Neural cell (in vitro differentiated cells): Measurements from ENCODE around the gene CPNE6. TPM values are rescaled to one million over a fixed set of nuclear protein-coding genes. Genes with fewer than 3 reads are reported as not detected.

ENCODE experiments used
- H2AFZ ChIP-seq: fragments of 200-600, 300-800 bp; sonication (generic), shearing (Covaris generic); 2 replicates; pipeline ENCODE4 v1.6.0; 2014; ENCODE audit warnings: low read depth, mild to moderate bottlenecking, antibody characterized with exemption, low read length, moderate library complexity
- H3F3A ChIP-seq: fragments of 200-600 bp; shearing (Covaris generic); 2 replicates; pipeline ENCODE4 v1.6.1; 2016; ENCODE audit warnings: mild to moderate bottlenecking, moderate library complexity, mixed read lengths, antibody characterized with exemption, low read length; ENCODE audit not compliant: insufficient read depth, poor library complexity, severe bottlenecking
- H3K27ac ChIP-seq: fragments of 200-600, 300-800 bp; sonication (generic), shearing (Covaris generic); 2 replicates; pipeline ENCODE4 v1.5.1; 2014; ENCODE audit warnings: mild to moderate bottlenecking, low read length, moderate library complexity
- H3K27me3 ChIP-seq: fragments of 300-800, 200-600 bp; sonication (generic), shearing (Covaris generic); 2 replicates; pipeline ENCODE4 v1.6.0; 2014; ENCODE audit warnings: mild to moderate bottlenecking, low read depth, low read length, moderate library complexity; ENCODE audit not compliant: insufficient read depth
- H3K36me3 ChIP-seq: fragments of 300-800, 200-600 bp; sonication (generic), shearing (Covaris generic); 2 replicates; pipeline ENCODE4 v1.5.1; 2014; ENCODE audit warnings: mild to moderate bottlenecking, antibody characterized with exemption, low read length, moderate library complexity; ENCODE audit not compliant: insufficient read depth
- H3K4me2 ChIP-seq: fragments of 300-800, 200-600 bp; sonication (generic), shearing (Covaris generic); 2 replicates; pipeline ENCODE4 v1.6.0; 2014; ENCODE audit warnings: mild to moderate bottlenecking, low read length
- H3K4me3 ChIP-seq: fragments of 300-800, 200-600 bp; sonication (generic), shearing (Covaris generic); 2 replicates; pipeline ENCODE4 v1.5.1; 2014; ENCODE audit warnings: mild to moderate bottlenecking, low read length, moderate library complexity
- H3K79me2 ChIP-seq: fragments of 200-600 bp; shearing (Covaris generic); replicated peaks from 2 replicates; pipeline ENCODE4 v1.6.0; 2014; ENCODE audit warnings: mild to moderate bottlenecking, low read length, moderate library complexity; ENCODE audit not compliant: insufficient read depth
- H3K9ac ChIP-seq: fragments of 300-800, 200-600 bp; sonication (generic), shearing (Covaris generic); 2 replicates; pipeline ENCODE4 v1.6.1; 2016; ENCODE audit warnings: mild to moderate bottlenecking, low read length, mixed read lengths
- H3K9me2 ChIP-seq: fragments of 200-600 bp; shearing (Covaris generic); 2 replicates; pipeline ENCODE4 v1.6.1; 2016; ENCODE audit warnings: mild to moderate bottlenecking, low read length, mixed read lengths; ENCODE audit not compliant: insufficient read depth
- H3K9me3 ChIP-seq: fragments of 200-600, 300-800 bp; sonication (generic), shearing (Covaris generic); 2 replicates; pipeline ENCODE4 v1.6.1; 2016; ENCODE audit warnings: mild to moderate bottlenecking, mixed run types, low read length, moderate library complexity, mixed read lengths
- H4K20me1 ChIP-seq: fragments of 200-600 bp; shearing (Covaris generic); 2 replicates; pipeline ENCODE4 v1.6.1; 2016; ENCODE audit warnings: mild to moderate bottlenecking, mixed run types; ENCODE audit not compliant: insufficient read depth
- EP300 ChIP-seq: fragments of 450-650 bp; conservative IDR thresholded peaks from 2 replicates; pipeline ENCODE4 v1.6.1; 2014; ENCODE audit warnings: antibody characterized with exemption, mild to moderate bottlenecking, moderate library complexity; ENCODE audit not compliant: poor library complexity, severe bottlenecking
- EZH2 ChIP-seq: fragments of 200-600, 300-800 bp; shearing (Covaris generic), sonication (generic); IDR thresholded peaks from 2 replicates; pipeline ENCODE4 v1.6.1; 2014; ENCODE audit warnings: antibody characterized with exemption, low read length, borderline replicate concordance, mild to moderate bottlenecking; ENCODE audit not compliant: insufficient read depth, poor library complexity, severe bottlenecking
- MXI1 ChIP-seq: fragments of 450-650 bp; conservative IDR thresholded peaks from 2 replicates; pipeline ENCODE4 v1.6.1; 2014; ENCODE audit warnings: antibody characterized with exemption, mild to moderate bottlenecking; ENCODE audit not compliant: poor library complexity, severe bottlenecking
- POLR2AphosphoS5 ChIP-seq: IDR thresholded peaks from 2 replicates; pipeline ENCODE4 v1.6.1; 2012
- SMC3 ChIP-seq: fragments of 450-650 bp; conservative IDR thresholded peaks from 2 replicates; pipeline ENCODE4 v1.6.1; 2014; ENCODE audit warnings: antibody characterized with exemption, mild to moderate bottlenecking, moderate library complexity; ENCODE audit not compliant: poor library complexity
- TAF1 ChIP-seq: IDR thresholded peaks from 2 replicates; pipeline ENCODE4 v1.6.1; 2012; ENCODE audit warnings: low read depth
- polyA plus RNA-seq: library from polyadenylated mRNA; depleted of rRNA; stranded (reverse); fragments of >200 nt; gene quantifications from 2 replicates; pipeline ENCODE4 v1.2.3, GENCODE V29; 2014
- TF ChIP-seq, protein P1 (sequence below): fragments of 450-650 bp; IDR thresholded peaks from 2 replicates; pipeline ENCODE4 v1.5.1; 2014; ENCODE audit warnings: antibody characterized with exemption, mild to moderate bottlenecking, moderate library complexity; ENCODE audit not compliant: poor library complexity, severe bottlenecking
- TF ChIP-seq, protein P2 (sequence below): IDR thresholded peaks from 2 replicates; pipeline ENCODE4 v1.6.1; 2012; ENCODE audit warnings: borderline replicate concordance

CPNE6 gene
- polyA plus RNA-seq, 1 donor from 2014 or later: 4.1 TPM

DNA sequence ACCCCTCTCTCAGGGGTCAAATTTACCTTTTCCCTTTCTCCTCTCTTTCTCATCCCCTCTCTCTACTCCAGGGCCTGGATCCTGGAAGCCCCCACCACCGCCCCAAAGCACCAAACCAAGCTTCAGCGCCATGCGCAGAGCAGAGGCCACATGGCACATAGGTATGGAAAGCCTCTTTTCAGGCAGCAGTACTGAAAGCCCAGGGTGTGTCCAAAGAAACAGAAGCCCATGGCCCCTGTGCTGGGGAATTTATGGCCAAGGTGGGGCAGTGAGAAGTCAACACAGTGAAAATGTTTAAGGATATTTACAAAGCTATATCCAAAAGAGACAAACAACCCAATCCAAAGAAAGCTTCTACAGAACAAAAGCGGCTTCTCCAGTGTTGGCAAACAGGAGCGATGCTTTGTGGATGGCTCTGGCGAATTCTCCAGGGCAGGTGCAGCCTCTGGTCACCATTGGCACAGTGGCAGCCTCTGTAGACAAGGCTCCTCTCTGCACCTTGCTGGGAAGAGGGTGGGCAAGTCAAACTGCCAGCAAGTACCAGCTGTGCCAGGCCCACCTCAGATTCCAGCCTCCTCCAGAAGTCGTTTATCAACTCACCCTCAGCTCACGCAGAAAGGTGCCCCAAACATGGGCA lies 4.7 kb upstream of the CPNE6 start:
- no peaks in the 10 kb centered on the region for H3K79me2 ChIP-seq
- H4K20me1 ChIP-seq: no peaks in the 10 kb centered on the region
- no peaks in the 10 kb centered on the region for H3K36me3 ChIP-seq
- no peaks in the 10 kb centered on the region for H3F3A ChIP-seq
- H2AFZ ChIP-seq: no peak overlapping the region
- H3K9me2 ChIP-seq: no peaks in the 10 kb centered on the region
- no peaks in the 10 kb centered on the region for H3K27me3 ChIP-seq
- no peak overlapping the region for H3K9ac ChIP-seq
- no peak overlapping the region for H3K4me3 ChIP-seq
- TF ChIP-seq TAF1: no peak
- TF ChIP-seq, protein P1, sequence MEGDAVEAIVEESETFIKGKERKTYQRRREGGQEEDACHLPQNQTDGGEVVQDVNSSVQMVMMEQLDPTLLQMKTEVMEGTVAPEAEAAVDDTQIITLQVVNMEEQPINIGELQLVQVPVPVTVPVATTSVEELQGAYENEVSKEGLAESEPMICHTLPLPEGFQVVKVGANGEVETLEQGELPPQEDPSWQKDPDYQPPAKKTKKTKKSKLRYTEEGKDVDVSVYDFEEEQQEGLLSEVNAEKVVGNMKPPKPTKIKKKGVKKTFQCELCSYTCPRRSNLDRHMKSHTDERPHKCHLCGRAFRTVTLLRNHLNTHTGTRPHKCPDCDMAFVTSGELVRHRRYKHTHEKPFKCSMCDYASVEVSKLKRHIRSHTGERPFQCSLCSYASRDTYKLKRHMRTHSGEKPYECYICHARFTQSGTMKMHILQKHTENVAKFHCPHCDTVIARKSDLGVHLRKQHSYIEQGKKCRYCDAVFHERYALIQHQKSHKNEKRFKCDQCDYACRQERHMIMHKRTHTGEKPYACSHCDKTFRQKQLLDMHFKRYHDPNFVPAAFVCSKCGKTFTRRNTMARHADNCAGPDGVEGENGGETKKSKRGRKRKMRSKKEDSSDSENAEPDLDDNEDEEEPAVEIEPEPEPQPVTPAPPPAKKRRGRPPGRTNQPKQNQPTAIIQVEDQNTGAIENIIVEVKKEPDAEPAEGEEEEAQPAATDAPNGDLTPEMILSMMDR: no peak
- TF ChIP-seq, protein P2, sequence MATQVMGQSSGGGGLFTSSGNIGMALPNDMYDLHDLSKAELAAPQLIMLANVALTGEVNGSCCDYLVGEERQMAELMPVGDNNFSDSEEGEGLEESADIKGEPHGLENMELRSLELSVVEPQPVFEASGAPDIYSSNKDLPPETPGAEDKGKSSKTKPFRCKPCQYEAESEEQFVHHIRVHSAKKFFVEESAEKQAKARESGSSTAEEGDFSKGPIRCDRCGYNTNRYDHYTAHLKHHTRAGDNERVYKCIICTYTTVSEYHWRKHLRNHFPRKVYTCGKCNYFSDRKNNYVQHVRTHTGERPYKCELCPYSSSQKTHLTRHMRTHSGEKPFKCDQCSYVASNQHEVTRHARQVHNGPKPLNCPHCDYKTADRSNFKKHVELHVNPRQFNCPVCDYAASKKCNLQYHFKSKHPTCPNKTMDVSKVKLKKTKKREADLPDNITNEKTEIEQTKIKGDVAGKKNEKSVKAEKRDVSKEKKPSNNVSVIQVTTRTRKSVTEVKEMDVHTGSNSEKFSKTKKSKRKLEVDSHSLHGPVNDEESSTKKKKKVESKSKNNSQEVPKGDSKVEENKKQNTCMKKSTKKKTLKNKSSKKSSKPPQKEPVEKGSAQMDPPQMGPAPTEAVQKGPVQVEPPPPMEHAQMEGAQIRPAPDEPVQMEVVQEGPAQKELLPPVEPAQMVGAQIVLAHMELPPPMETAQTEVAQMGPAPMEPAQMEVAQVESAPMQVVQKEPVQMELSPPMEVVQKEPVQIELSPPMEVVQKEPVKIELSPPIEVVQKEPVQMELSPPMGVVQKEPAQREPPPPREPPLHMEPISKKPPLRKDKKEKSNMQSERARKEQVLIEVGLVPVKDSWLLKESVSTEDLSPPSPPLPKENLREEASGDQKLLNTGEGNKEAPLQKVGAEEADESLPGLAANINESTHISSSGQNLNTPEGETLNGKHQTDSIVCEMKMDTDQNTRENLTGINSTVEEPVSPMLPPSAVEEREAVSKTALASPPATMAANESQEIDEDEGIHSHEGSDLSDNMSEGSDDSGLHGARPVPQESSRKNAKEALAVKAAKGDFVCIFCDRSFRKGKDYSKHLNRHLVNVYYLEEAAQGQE: no peak
- TF ChIP-seq MXI1: no peak
- TF ChIP-seq EZH2: no peak
- TF ChIP-seq EP300: no peak
- no peak for TF ChIP-seq SMC3
- H3K9me3 ChIP-seq: no peaks in the 10 kb centered on the region
- H3K27ac ChIP-seq: no peak overlapping the region
- no peak overlapping the region for H3K4me2 ChIP-seq

DNA sequence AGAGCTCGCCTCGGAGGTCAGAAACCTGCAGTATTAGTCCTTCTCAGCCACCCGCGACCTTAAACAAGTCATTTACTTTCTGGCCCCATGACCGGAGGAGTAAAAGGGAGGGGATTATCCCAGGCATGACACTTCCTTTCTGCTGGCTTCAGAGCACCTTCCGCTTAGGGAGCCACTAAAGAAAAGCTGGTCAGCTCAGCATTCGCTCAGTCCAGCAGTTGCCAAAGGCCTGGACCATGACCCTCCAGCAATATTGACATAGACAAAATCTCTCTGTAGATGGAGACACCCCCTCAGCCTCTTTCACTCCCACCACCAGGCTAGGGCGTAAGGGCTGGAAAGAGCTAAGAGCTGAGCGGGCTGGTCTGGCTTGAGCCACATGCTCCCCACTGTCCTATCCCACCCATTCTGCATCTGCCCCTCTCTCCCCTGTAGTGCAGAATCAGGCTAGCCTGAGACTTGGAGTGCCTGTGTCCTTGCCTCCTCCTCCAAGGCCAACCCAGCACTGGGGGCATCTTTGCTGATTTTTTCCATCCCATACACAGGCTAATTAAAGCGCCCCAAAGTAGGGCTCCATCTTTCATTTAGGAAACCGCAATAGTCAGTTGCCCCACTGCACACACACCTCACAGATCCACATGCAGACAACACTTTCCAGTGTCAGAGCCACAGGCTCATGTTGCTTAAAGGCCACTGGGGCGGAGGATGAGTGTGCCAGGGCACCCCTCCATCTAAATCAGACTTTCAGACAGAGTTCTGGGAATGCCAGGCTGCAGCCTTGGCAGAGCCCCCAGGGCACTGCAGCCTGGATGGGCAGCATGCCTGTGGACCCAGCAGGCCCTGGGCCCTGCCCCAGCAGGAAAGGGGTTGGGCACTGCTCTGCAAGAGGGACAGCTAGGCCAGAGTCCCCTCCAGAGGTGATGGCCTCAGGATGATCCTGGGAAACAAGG lies 4.0 kb upstream of the CPNE6 start:
- Histone ChIP-seq H3K9me3 (no peaks in the 10 kb centered on the region), H3K9me2 (no peaks in the 10 kb centered on the region), H3F3A (no peaks in the 10 kb centered on the region), H3K9ac (no peak overlapping the region), H3K36me3 (no peaks in the 10 kb centered on the region), H3K79me2 (no peaks in the 10 kb centered on the region), H4K20me1 (no peaks in the 10 kb centered on the region), H2AFZ (no peak overlapping the region), H3K27ac (no peak overlapping the region), H3K27me3 (no peaks in the 10 kb centered on the region), H3K4me3 (no peak overlapping the region), H3K4me2 (no peak overlapping the region)
- TF ChIP-seq EP300 (no peak), TAF1 (no peak), POLR2AphosphoS5 (no peak), MXI1 (no peak), SMC3 (no peak)
- TF ChIP-seq, protein P2: no peak
- TF ChIP-seq, protein P1: no peak
